Posterior cingulate gyrus (tissue), 11 donors: ENCODE measurements around the gene HDAC9.

ENCODE experiments used
- DNase-seq, 10 donors: peaks; one replicate each; pipeline versions ENCODE4 v3.0.0 to v3.0.0-alpha.2; 2020 to 2021; ENCODE audit warnings: mixed read lengths in 3 of 10
- intact Hi-C: fragments of 100-400 bp; cut with DNase I; formaldehyde crosslinking; loops from one replicate; pipeline ENCODE4 v1.15.1; 2023

Gene HDAC9

GRCh38 chr7:18644981-18645380 lies 149.4 kb downstream of the HDAC9 start:
- DNase-seq = no peak
- intact Hi-C loops = no loop called here

DNA sequence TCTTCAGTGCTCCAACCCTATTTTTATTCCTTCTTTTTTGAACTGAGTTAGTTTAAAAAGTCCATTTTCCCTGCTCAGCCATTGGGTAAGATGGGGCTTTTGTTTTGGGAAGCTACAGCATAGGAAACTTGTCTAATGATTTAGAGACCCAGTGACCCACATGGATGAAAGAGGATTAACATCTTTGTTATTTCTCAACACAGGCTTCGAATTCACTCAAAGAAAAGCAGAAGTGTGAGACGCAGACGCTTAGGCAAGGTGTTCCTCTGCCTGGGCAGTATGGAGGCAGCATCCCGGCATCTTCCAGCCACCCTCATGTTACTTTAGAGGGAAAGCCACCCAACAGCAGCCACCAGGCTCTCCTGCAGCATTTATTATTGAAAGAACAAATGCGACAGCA lies 152.0 kb downstream of the HDAC9 start:
- DNase-seq = no peak
- intact Hi-C loops = no loop called here

DNA sequence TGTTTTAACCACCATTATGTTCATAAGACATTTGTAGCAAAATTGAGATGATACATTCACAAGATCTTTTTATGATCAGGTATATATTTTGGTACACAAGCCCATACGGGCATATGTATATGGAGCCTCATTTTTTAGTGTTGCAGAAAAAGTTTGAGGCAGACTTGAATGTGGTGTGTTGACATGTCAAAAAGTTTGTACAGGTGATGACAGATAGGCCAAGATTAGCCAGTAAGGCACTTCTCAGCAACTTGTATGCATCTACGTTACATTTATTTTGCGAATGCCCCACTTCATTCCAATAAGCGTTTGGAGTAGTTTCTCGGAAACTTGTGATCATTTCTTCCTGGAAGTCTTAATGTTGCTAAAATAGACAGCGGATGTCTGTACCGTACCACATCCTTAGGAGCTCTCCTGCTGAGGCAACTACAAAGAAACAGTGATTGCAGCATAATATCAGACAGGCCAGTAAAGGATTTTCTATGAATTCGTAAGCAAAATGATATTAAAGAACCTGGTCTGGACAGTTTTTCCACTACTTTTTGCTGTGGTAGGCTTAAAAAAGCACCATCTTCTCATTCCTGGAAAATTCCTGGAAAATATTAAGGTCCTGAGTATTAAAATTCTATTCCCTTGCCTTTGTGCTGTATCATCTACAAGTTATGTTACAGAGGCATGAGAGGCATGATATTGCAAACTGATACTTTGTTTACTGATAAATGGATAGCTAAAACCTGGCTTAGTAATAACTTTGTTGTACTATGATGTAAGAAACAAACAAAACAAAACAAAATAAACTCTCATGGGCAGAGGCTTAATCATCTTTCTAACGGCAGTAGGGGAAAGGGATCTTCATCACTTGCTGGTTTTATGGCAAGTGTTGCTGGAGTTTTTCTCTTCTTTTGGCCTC lies 153.6 kb downstream of the HDAC9 start:
- intact Hi-C loops = no loop called here
- no peak for DNase-seq

- DNase-seq = no peak
- intact Hi-C loops = no loop called here
These were observed 158.0 kb downstream of the HDAC9 start for GRCh38 chr7:18653381-18654155.

- intact Hi-C loops = no loop called here
- DNase-seq = no peak
These were observed 159.2 kb downstream of the HDAC9 start for GRCh38 chr7:18654709-18655108.

DNA sequence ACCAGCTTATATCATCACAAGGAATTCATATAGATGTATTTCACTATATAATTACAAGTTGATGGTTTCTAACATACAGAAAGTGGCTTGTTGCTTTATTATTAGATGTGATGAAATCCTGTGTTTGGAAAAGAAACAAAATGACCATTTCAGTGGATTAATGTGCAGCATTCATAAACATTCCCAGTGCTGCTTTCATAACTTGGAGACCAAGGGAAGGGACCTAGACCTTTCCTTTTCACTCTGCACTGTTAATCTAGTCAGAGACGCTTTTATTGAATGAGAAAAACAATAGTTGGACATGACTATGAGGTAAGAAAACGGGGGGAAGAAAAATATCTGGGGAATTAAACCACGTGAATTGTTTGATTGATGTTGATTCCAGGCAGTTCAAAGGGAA lies 160.0 kb downstream of the HDAC9 start:
- intact Hi-C loops = no loop called here
- DNase-seq = no peak

DNA sequence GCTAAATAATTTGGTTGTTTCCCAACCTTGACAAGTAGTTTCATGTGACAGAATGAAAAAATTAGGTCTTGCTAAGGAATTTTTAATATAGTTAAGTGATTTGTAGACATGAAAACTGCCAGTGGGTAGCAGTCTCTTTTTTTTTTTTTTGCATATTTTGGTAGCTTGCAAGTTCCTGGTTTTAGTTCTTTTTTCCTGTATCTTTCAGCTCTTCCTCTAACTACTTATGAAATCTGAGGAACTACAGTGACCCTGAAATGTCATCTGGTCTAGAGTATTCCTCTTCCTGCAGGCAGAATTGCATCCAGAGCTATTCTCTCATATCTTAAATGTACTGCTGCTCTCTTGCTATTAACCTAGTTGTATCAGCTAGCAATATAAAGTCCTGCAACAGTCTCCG lies 160.4 kb downstream of the HDAC9 start:
- no peak for DNase-seq

DNA sequence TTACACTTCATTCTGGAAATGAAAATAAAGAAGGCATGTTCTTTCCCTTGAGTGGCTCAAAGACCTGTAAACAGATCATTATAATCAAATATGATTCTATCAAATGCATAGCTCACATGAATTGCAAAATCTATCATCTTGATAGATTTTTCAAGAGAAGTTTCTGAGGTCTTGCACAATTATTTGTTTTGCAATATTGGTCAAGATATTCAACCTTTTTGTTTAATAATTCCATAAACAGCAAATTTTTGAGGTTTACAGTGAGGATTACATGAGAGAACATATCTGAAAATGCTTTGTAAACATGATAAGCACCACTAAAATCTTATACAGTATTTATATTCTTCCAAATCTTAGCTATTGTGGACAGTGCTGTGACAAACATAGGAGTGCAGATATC lies 160.8 kb downstream of the HDAC9 start:
- no peak for DNase-seq
- intact Hi-C loops = no loop called here

More for the DNA sequence above, 160.4 kb downstream of the HDAC9 start:
- intact Hi-C loops = no loop called here

GRCh38 chr7:18659746-18660145 lies 164.2 kb downstream of the HDAC9 start:
- no peak for DNase-seq
- intact Hi-C loops = loop anchor here (5.0 kb wide), 1 partner anchor 72 kb away; no protein-coding TSS in a partner anchor

GRCh38 chr7:18663321-18663720 lies 167.8 kb downstream of the HDAC9 start:
- intact Hi-C loops = loop anchor here (5.0 kb wide), 1 partner anchor 76 kb away; no protein-coding TSS in a partner anchor
- DNase-seq = no peak

DNA sequence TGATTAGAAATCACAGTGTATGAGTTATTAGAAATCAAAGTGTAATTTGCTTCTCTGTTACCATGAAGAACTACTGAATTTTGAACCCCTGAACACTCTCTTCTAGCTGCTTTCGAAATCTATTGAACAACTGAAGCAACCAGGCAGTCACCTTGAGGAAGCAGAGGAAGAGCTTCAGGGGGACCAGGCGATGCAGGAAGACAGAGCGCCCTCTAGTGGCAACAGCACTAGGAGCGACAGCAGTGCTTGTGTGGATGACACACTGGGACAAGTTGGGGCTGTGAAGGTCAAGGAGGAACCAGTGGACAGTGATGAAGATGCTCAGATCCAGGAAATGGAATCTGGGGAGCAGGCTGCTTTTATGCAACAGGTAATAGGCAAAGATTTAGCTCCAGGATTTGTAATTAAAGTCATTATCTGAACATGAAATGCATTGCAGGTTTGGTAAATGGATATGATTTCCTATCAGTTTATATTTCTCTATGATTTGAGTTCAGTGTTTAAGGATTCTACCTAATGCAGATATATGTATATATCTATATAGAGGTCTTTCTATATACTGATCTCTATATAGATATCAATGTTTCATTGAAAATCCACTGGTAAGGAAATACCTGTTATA lies 170.7 kb downstream of the HDAC9 start:
- intact Hi-C loops = loop anchor here (1.0 kb wide), 1 partner anchor 314 kb away; no protein-coding TSS in a partner anchor
- peak; percentile 31 to 96 (median 75) for DNase-seq

DNA sequence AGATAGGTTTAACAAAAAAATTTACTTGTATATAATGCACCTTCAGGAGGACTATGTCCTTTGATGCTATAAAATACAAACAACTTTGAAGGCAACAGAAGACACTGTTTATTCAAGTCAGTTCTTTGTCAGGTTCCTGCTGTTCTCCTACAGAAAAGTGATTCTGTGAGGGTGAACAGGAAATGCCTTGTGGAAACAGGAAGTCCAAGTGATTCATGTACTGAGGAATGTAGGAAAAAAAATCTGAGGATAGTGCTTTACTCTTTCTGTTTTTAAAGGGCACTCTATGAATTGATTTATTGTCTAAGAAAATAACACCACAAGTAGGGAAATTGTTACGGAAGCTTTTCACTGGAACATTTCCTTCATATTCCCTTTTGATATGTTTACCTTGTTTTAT lies 171.9 kb downstream of the HDAC9 start:
- no peak for DNase-seq
- intact Hi-C loops = no loop called here

- DNase-seq = no peak
- intact Hi-C loops = no loop called here
These were observed 175.6 kb downstream of the HDAC9 start for GRCh38 chr7:18671176-18671575.

GRCh38 chr7:18675579-18675978 lies 180.0 kb downstream of the HDAC9 start:
- intact Hi-C loops = no loop called here
- no peak for DNase-seq

GRCh38 chr7:18679261-18679660 lies 183.7 kb downstream of the HDAC9 start:
- DNase-seq = no peak
- intact Hi-C loops = no loop called here

GRCh38 chr7:18680576-18680975 lies 185.0 kb downstream of the HDAC9 start:
- peak in 2 of 10 donors; percentile 15 to 77 for DNase-seq
- intact Hi-C loops = no loop called here

GRCh38 chr7:18684916-18685315 lies 189.4 kb downstream of the HDAC9 start:
- no peak for DNase-seq
- intact Hi-C loops = no loop called here

DNA sequence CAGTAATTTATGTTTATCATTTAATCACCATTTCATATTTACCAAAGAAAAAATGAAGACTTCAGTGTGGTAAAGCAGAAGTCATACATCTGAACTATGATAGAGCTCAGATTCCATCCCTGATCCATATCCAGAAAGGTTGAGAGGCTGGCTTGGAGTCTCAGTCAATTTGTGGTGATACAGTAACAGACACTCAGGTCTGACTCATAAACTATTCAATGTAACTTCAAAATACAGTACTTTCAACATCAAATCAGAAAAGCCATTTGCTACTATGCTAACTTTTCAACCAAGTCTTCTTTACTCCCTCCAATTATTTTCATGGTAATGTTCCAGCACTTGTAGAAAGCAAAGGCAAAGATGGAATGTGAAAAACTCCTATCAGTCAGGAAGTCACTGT lies 190.4 kb downstream of the HDAC9 start:
- intact Hi-C loops = no loop called here
- no peak for DNase-seq

- intact Hi-C loops = no loop called here
These were observed 194.0 kb downstream of the HDAC9 start for GRCh38 chr7:18689551-18689950.

DNA sequence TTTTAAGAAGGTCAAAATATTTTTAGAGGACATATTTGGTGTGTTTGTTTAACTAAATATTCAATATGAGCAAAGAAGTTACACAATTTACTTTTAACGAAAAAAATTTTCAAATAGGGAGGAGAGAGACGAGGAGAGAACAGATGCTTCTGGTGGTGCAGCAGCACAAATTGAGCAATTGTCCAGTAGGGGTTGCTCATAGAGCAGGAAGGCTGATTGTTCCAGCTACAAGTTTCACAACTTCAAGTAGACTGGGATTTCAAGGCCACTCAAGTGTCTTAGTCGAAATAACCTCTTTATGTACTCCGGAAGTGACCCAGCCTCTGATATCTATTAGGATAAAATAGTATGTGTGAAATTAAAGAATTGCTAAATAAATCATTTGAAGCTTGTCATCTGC lies 197.9 kb downstream of the HDAC9 start:
- DNase-seq = no peak
- intact Hi-C loops = no loop called here

More at GRCh38 chr7:18689551-18689950, 194.0 kb downstream of the HDAC9 start:
- no peak for DNase-seq

- DNase-seq = no peak
- intact Hi-C loops = no loop called here
These were observed 198.3 kb downstream of the HDAC9 start for GRCh38 chr7:18693816-18694215.
